ENCODE results near the gene PAM.
"Not testable (repeated sequence)": the region's sequence is repeated elsewhere in the genome, so short reads cannot be mapped to it uniquely, and the experiment has no call there.

Gene PAM

DNA sequence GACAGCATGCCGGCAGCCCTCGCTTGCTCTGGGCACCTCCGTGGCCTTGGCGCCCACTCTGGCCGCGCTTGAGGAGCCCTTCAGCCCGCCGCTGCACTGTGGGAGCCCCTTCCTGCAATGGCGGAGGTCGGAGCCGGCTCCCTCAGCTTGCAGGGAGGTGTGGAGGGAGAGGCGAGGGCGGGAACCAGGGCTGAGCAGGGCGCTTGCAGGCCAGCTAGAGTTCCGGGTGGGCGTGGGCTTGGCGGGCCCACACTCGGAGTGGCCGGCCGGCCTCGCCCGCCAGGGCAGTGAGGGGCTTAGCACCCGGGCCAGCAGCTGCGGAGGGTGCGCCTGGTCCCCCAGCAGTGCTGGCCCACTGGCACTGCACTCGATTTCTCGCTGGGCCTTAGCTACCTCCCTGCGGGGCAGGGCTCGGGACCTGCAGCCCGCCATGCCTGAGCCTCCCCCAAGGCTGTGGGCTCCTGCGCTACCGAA, 3.2 kb upstream of the PAM start:
- H3K4me1 ChIP-seq (ENCODE audit: control insufficient read depth, insufficient read depth, low read length) = peaks cover 41% of the 10 kb centered on the region
- peaks cover 31% of the 10 kb centered on the region for H3K27me3 ChIP-seq (ENCODE audit: control insufficient read depth, insufficient read depth, low read length)
- H3K4me3 ChIP-seq (ENCODE audit: low read depth, low read length); H3K27ac ChIP-seq (ENCODE audit: low read depth, low read length); H3K9me3 ChIP-seq (ENCODE audit: control insufficient read depth, insufficient read depth, low read length); H3K36me3 ChIP-seq (ENCODE audit: control insufficient read depth, insufficient read depth, low read length); H3K9ac ChIP-seq (ENCODE audit: low read depth, low read length): not testable (repeated sequence)

DNA sequence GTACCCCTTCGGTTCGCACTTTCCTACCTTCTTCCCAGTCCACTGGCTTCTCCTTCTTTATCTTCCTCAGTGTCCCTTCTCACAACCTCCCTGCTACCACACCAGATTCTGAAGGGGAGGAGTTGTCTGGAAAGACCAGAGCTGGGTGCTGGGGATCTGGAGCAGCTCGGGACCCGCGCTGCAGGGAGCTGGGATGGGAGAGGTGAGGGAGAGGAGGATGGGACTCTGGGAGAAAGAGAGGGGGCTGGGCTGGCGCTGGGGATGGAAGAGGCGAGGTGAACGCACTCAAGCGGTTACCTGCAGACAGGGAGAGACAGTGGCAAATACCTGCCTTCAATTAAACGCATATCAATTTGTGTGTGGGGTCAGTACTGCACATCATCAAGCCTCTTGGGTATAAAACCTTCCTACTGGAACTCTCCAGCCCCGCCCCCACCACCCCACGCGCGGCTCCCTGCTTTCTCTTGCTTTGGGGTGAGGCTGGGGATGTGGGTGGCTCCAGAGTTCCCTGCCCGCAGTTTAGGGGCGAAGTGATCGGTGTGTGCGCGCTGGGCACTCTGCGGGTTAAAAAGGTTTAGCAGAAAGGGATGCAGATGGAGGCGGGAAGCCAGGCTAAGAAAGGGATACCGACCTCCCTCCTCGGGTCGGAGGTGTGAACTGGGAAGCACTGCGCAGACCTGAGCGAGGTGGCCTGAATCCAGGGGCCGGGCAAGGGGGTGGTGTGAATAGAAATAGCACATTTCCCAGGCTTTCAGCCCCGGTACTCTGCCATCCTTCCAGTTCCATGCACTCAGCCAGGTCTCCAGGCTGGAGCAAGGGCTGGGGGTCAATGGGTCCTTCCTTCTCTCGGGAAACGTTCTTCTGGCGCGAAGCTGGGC, 977 bp upstream of the PAM start:
- peak overlapping the region; percentile 79 for H3K27ac ChIP-seq (ENCODE audit: low read depth, low read length)
- no peaks in the 10 kb centered on the region for H3K36me3 ChIP-seq (ENCODE audit: control insufficient read depth, insufficient read depth, low read length)
- H3K4me1 ChIP-seq (ENCODE audit: control insufficient read depth, insufficient read depth, low read length) = peaks cover 40% of the 10 kb centered on the region
- peak overlapping the region; percentile 89 for H3K4me3 ChIP-seq (ENCODE audit: low read depth, low read length)
- H3K27me3 ChIP-seq (ENCODE audit: control insufficient read depth, insufficient read depth, low read length) = peaks cover 31% of the 10 kb centered on the region
- peak overlapping the region; percentile 65 for H3K9ac ChIP-seq (ENCODE audit: low read depth, low read length)
- H3K9me3 ChIP-seq (ENCODE audit: control insufficient read depth, insufficient read depth, low read length) = no peaks in the 10 kb centered on the region

DNA sequence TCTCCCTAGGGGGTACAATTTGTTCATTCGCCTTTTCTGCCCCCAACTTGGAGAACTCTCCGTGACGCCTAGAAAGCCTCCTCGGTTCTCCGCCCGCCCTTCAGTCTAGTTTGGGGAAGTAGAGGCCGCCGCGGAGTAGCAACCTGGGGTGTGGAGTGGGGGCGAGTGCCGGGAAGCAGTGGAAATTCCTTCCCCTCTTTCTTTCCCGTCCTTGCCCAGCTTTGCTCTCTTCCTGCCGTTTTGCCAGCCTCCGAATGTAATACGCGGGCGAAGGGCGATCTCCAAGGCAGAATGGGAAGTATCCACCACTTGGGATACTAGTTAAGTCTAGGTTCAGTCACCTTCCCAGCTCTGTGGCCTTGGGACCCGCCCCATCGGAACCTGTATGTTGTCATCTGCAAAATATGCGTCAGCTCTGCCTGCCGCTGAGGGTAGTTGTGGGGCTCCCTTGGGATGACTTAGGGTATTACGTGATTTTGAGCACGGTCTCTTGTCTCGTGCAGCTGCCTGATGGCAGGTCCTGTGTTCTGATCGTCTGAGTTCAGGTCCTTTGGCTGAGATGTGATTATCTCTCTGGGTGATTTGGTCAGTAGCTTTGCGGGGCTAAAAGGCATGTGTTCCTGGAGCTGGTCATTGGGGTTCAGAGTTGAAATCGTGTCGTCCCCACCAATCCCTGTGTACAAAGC, 724 bp downstream of the PAM start:
- Histone ChIP-seq H3K4me3 (ENCODE audit: low read depth, low read length) (peak overlapping the region; percentile 89), H3K36me3 (ENCODE audit: control insufficient read depth, insufficient read depth, low read length) (no peaks in the 10 kb centered on the region), H3K9me3 (ENCODE audit: control insufficient read depth, insufficient read depth, low read length) (no peaks in the 10 kb centered on the region), H3K4me1 (ENCODE audit: control insufficient read depth, insufficient read depth, low read length) (peaks cover 24% of the 10 kb centered on the region), H3K27ac (ENCODE audit: low read depth, low read length) (peak overlapping the region; percentile 79), H3K27me3 (ENCODE audit: control insufficient read depth, insufficient read depth, low read length) (peaks cover 31% of the 10 kb centered on the region), H3K9ac (ENCODE audit: low read depth, low read length) (peak overlapping the region; percentile 65)

DNA sequence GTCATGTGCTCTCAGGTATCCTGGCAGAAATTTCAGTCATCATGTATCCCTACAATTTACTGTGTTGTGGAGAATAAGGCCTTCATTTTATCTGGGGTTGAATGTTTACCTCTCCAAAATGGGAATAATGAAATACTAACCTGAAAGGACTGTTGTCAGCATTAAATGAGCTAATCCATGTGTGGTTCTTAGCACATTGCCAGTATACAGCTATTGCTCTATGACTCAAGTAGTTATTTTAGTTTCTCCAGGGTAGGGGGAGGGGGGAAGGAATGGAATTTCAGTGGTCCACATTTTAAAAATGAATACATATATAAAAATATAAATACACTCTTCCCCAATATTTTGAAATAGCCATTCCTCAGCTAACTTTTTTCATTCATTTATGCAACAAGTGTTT, 3.5 kb downstream of the PAM start:
- Histone ChIP-seq H3K36me3 (ENCODE audit: control insufficient read depth, insufficient read depth, low read length) (no peaks in the 10 kb centered on the region), H3K4me1 (ENCODE audit: control insufficient read depth, insufficient read depth, low read length) (peaks cover 46% of the 10 kb centered on the region), H3K27me3 (ENCODE audit: control insufficient read depth, insufficient read depth, low read length) (peaks cover 22% of the 10 kb centered on the region), H3K9ac (ENCODE audit: low read depth, low read length) (no peak overlapping the region), H3K4me3 (ENCODE audit: low read depth, low read length) (no peak overlapping the region), H3K9me3 (ENCODE audit: control insufficient read depth, insufficient read depth, low read length) (no peaks in the 10 kb centered on the region), H3K27ac (ENCODE audit: low read depth, low read length) (no peak overlapping the region)

- Histone ChIP-seq H3K9ac (ENCODE audit: low read depth, low read length) (no peak overlapping the region), H3K27me3 (ENCODE audit: control insufficient read depth, insufficient read depth, low read length) (peaks cover 15% of the 10 kb centered on the region), H3K9me3 (ENCODE audit: control insufficient read depth, insufficient read depth, low read length) (no peaks in the 10 kb centered on the region), H3K4me1 (ENCODE audit: control insufficient read depth, insufficient read depth, low read length) (peaks cover 40% of the 10 kb centered on the region), H3K27ac (ENCODE audit: low read depth, low read length) (no peak overlapping the region), H3K4me3 (ENCODE audit: low read depth, low read length) (no peak overlapping the region), H3K36me3 (ENCODE audit: control insufficient read depth, insufficient read depth, low read length) (no peaks in the 10 kb centered on the region)
Observed at GRCh38 chr5:102759289-102759688, 4.2 kb downstream of the PAM start.

DNA sequence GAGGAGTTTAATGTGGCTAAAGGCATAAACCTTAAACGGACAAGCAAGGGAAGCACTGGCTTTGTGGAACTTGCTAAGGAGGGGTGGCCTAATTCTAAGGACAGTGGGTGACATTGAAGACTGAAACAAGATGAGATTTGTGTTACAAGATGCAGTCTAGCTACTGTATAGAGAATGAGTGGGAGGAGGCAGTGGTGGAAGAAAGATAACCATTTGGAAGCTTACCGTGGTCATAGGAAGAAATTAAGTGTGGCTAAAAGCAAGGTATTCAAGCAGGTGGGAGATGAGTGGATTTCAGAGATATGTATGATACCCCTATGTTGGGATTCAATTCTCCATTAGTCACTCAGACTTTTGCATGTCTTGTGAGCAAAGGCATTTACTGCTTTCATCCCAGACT, 4.6 kb downstream of the PAM start:
- Histone ChIP-seq H3K27ac (ENCODE audit: low read depth, low read length) (no peak overlapping the region), H3K9ac (ENCODE audit: low read depth, low read length) (no peak overlapping the region), H3K4me3 (ENCODE audit: low read depth, low read length) (no peak overlapping the region), H3K4me1 (ENCODE audit: control insufficient read depth, insufficient read depth, low read length) (peaks cover 44% of the 10 kb centered on the region), H3K9me3 (ENCODE audit: control insufficient read depth, insufficient read depth, low read length) (no peaks in the 10 kb centered on the region), H3K27me3 (ENCODE audit: control insufficient read depth, insufficient read depth, low read length) (peaks cover 11% of the 10 kb centered on the region), H3K36me3 (ENCODE audit: control insufficient read depth, insufficient read depth, low read length) (no peaks in the 10 kb centered on the region)

- no peaks in the 10 kb centered on the region for H3K9me3 ChIP-seq (ENCODE audit: control insufficient read depth, insufficient read depth, low read length)
- no peak overlapping the region for H3K4me3 ChIP-seq (ENCODE audit: low read depth, low read length)
- H3K36me3 ChIP-seq (ENCODE audit: control insufficient read depth, insufficient read depth, low read length) = no peaks in the 10 kb centered on the region
- H3K27me3 ChIP-seq (ENCODE audit: control insufficient read depth, insufficient read depth, low read length) = peaks cover 9% of the 10 kb centered on the region; the same call in 1 of the 2 replicates
- no peak overlapping the region for H3K9ac ChIP-seq (ENCODE audit: low read depth, low read length)
- H3K27ac ChIP-seq (ENCODE audit: low read depth, low read length) = no peak overlapping the region
- H3K4me1 ChIP-seq (ENCODE audit: control insufficient read depth, insufficient read depth, low read length) = peaks cover 47% of the 10 kb centered on the region
Observed at GRCh38 chr5:102760815-102761214, 5.7 kb downstream of the PAM start.

GRCh38 chr5:102762095-102762534, 7.0 kb downstream of the PAM start:
- Histone ChIP-seq H3K4me1 (ENCODE audit: control insufficient read depth, insufficient read depth, low read length) (peaks cover 49% of the 10 kb centered on the region), H3K27ac (ENCODE audit: low read depth, low read length) (peak overlapping the region; percentile 65), H3K27me3 (ENCODE audit: control insufficient read depth, insufficient read depth, low read length) (no peaks in the 10 kb centered on the region), H3K9ac (ENCODE audit: low read depth, low read length) (no peak overlapping the region), H3K4me3 (ENCODE audit: low read depth, low read length) (no peak overlapping the region), H3K36me3 (ENCODE audit: control insufficient read depth, insufficient read depth, low read length) (no peaks in the 10 kb centered on the region), H3K9me3 (ENCODE audit: control insufficient read depth, insufficient read depth, low read length) (no peaks in the 10 kb centered on the region)

DNA sequence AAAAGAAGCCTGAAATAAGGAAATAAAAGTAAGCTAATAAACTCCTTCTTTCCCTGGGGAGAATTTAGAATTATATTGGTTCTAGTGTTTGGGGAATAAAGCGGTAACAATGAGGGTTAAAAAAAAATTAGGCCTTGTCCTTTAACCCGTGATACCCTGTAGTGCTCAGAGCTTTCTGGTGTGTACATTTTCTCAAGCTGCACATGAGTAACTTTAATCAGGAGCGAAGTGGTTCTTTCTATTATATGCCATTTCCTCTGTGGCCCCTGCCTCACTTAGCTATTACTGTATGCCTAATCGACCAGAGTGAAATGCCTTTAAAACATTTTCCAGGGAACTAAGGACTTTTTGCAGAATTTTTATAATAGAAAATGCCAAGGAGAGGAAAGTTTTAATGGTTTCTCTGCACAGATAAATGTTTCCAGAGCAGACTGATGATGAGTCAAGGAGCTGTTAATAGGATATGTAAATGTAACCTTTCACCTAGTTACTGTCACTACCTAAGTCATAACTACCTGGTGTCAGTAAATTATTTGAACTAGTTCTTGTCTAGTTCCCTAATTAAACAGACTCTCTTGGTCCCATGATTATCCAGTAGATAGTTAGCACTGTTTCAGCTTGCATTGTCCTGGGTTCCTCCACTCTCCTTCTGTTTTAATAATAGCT, 7.6 kb downstream of the PAM start:
- peaks cover 52% of the 10 kb centered on the region for H3K4me1 ChIP-seq (ENCODE audit: control insufficient read depth, insufficient read depth, low read length)
- no peaks in the 10 kb centered on the region for H3K36me3 ChIP-seq (ENCODE audit: control insufficient read depth, insufficient read depth, low read length)
- peak overlapping the region; percentile 65 for H3K27ac ChIP-seq (ENCODE audit: low read depth, low read length)
- H3K27me3 ChIP-seq (ENCODE audit: control insufficient read depth, insufficient read depth, low read length) = no peaks in the 10 kb centered on the region
- no peaks in the 10 kb centered on the region for H3K9me3 ChIP-seq (ENCODE audit: control insufficient read depth, insufficient read depth, low read length)
- no peak overlapping the region for H3K9ac ChIP-seq (ENCODE audit: low read depth, low read length)
- H3K4me3 ChIP-seq (ENCODE audit: low read depth, low read length) = no peak overlapping the region

GRCh38 chr5:102763734-102764133, 8.6 kb downstream of the PAM start:
- no peak overlapping the region for H3K4me3 ChIP-seq (ENCODE audit: low read depth, low read length)

More at GRCh38 chr5:102763734-102764133, 8.6 kb downstream of the PAM start:
- H3K4me1 ChIP-seq (ENCODE audit: control insufficient read depth, insufficient read depth, low read length) = peaks cover 46% of the 10 kb centered on the region
- no peak overlapping the region for H3K27ac ChIP-seq (ENCODE audit: low read depth, low read length)
- H3K27me3 ChIP-seq (ENCODE audit: control insufficient read depth, insufficient read depth, low read length) = no peaks in the 10 kb centered on the region
- no peak overlapping the region for H3K9ac ChIP-seq (ENCODE audit: low read depth, low read length)
- H3K9me3 ChIP-seq (ENCODE audit: control insufficient read depth, insufficient read depth, low read length) = no peaks in the 10 kb centered on the region
- no peaks in the 10 kb centered on the region for H3K36me3 ChIP-seq (ENCODE audit: control insufficient read depth, insufficient read depth, low read length)
